ENCODE data around the gene IGSF8. TPM values are rescaled to one million over a fixed set of nuclear protein-coding genes. Genes with fewer than 3 reads are reported as not detected.

IGSF8 gene
- total and polyA plus RNA-seq, 2 of the 8 experiments (the other 6 are each of a cell fraction or from before 2014, with no cell fraction given) = 69.6 to 132 TPM

DNA sequence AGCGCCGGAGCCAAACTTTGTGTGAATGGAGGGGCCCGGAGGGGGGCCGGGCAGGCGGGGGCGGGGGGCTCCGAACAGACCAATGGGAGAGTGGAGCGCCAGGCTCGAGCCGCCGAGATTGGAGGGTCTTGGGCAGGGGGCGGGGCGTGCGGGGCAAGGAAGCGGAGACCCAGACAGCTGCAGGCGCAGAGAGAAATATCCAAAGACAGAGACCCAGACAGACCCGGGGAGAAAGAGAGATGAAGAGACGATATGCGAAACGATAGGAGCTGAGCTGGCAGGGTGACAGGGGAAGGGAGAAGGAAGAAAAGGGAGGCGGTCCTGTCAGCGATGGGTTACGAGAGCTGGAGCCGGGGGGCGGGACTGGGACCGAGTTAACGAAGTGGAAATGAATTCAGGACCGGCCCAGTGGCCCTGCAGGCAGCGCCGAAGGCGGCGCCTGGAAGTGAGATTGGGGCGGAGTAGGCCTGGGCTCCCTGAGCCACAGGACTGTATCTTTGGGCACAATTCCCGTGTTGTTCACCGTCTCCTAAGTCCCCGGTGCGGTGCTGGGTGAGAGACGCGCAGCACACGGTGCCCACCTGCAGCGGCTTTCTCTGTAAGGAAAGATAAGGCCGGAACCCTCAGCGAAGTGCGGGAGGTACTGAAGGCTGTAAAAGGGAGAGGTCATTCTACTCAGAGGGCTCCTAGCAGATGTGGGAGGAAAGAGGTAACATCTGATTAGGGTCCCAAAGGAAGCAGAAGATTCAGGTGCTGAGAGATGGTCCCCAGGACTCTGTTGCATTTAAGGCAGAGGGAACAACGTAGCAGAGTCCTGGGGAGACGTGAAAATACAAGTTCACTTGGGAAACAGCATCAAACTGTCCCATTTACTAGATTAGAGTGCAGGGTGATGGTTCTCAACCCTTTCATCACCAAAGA is 27.9 kb downstream of the IGSF8 start:
- ChIA-PET POLR2A (ENCODE audit: partially characterized antibody) (interaction anchor here (0.6 to 2.4 kb wide), 6 partner anchors 11 to 28 kb away, joined by 3 to 7 read pairs (median 4); partner anchors contain the start of gene KCNJ9), CTCF (ENCODE audit: partially characterized antibody) (interaction anchor here (46.4 to 50.1 kb wide), 2 partner anchors 4 to 13 kb away, joined by 1874 read pairs; partner anchors contain the start of genes IGSF8, KCNJ10 and KCNJ9)
- TF ChIP-seq SIN3A (conservative IDR thresholded peaks at IDR 0.05 in 1 of 2, IDR thresholded peaks at IDR 0.05 in 1 of 2; ENCODE audit: low read depth in 1 of 2, low read length in 2 of 2) (no peak), CTBP2 (IDR thresholded peaks at IDR 0.05; ENCODE audit: borderline replicate concordance, insufficient read depth, insufficient read length, low read length) (no peak), TCF12 (IDR thresholded peaks at IDR 0.05; ENCODE audit: low read depth, low read length) (no peak), BACH1 (IDR thresholded peaks at IDR 0.05; ENCODE audit: low read length) (no peak), FOSL1 (IDR thresholded peaks at IDR 0.05; ENCODE audit: insufficient read depth, low read depth, low read length) (no peak), EZH2 (IDR thresholded peaks at IDR 0.05; ENCODE audit: low read depth, low read length, severe bottlenecking) (peak; percentile 31), KDM4A (IDR thresholded peaks at IDR 0.05; ENCODE audit: low read depth, low read length, severe bottlenecking) (peak; percentile 70), HDAC2 (IDR thresholded peaks at IDR 0.05; ENCODE audit: borderline replicate concordance in 1 of 2, low read depth in 2 of 2, low read length in 2 of 2) (0 out of 4 replicates have a peak, but pooled peaks of 1 of the 2 experiments have one; percentile 69), ASH2L (IDR thresholded peaks at IDR 0.05; ENCODE audit: low read length) (peak; percentile 81), ZNF274 (IDR thresholded peaks at IDR 0.05; ENCODE audit: borderline replicate concordance, extremely low read depth, low read length) (no peak)

More for the DNA sequence above, 27.9 kb downstream of the IGSF8 start:
- Histone ChIP-seq H3K18ac (ENCODE audit: extremely low read depth, low read length) (no peak overlapping the region; the same call in 1 of the 2 replicates), H3K23ac (ENCODE audit: insufficient read length) (no peak overlapping the region), H2AK5ac (ENCODE audit: low read depth, low read length) (no peak overlapping the region), H3K79me2 (ENCODE audit: control insufficient read depth in 1 of 2, insufficient read depth in 2 of 2, low read length in 2 of 2) (no peaks in the 10 kb centered on the region), H2BK12ac (ENCODE audit: low read depth, low read length) (no peak overlapping the region), H2BK15ac (ENCODE audit: low read length) (no peak overlapping the region), H2BK5ac (ENCODE audit: low read depth, low read length) (no peak overlapping the region), H4K91ac (replicated peaks; ENCODE audit: insufficient read length, low read length) (no peak overlapping the region), H3K36me3 (ENCODE audit: control insufficient read depth in 2 of 4, insufficient read depth in 4 of 4, low read length in 3 of 4) (no peaks in the 10 kb centered on the region), H3K79me1 (ENCODE audit: low read depth, low read length) (no peaks in the 10 kb centered on the region), H3K27me3 (replicated peaks in 1 of 4; ENCODE audit: control insufficient read depth in 3 of 4, extremely low read depth in 1 of 4, insufficient read depth in 3 of 4, low read length in 3 of 4) (peaks cover 0 to 14% (median 11%) of the 10 kb centered on the region in 4 experiments; a peak in 6 of 7 replicates), H4K5ac (ENCODE audit: insufficient read length, low read depth, low read length) (no peak overlapping the region), H3K27ac (ENCODE audit: low read depth, low read length) (no peak overlapping the region), H2BK120ac (replicated peaks; ENCODE audit: low read depth, low read length) (no peak overlapping the region), H3K14ac (ENCODE audit: insufficient read length) (no peak overlapping the region), H3K9me3 (ENCODE audit: insufficient read depth in 2 of 2, low read depth in 1 of 2, low read length in 1 of 2) (no peaks in the 10 kb centered on the region), H2AFZ (ENCODE audit: low read length) (peak overlapping the region; percentile 86), H2BK20ac (ENCODE audit: low read length) (no peak overlapping the region), H3K56ac (replicated peaks; ENCODE audit: insufficient read length, low read depth, low read length) (no peak overlapping the region), H3K4me2 (ENCODE audit: insufficient read depth in 1 of 2, low read depth in 2 of 2, low read length in 2 of 2) (peak overlapping the region; percentile 90 to 93), H4K20me1 (replicated peaks in 1 of 2; ENCODE audit: control insufficient read depth in 1 of 2, insufficient read depth in 2 of 2, low read length in 2 of 2) (no peaks in the 10 kb centered on the region), H4K8ac (ENCODE audit: extremely low read depth, insufficient read depth, low read length) (peak overlapping the region; percentile 71; the same call in 1 of the 2 replicates), H3K4me1 (replicated peaks in 1 of 4; ENCODE audit: control insufficient read depth in 3 of 4, insufficient read depth in 4 of 4, low read length in 3 of 4) (peaks cover 0 to 12% (median 6%) of the 10 kb centered on the region in 4 experiments; a peak in 5 of 7 replicates), H3K9ac (replicated peaks in 1 of 4; ENCODE audit: extremely low read depth in 1 of 4, low read depth in 3 of 4, low read length in 3 of 4) (no peak overlapping the region; a peak in 1 of 7 replicates), H3K4me3 (ENCODE audit: extremely low read depth in 1 of 4, insufficient read depth in 2 of 4, low read depth in 3 of 4, low read length in 4 of 4) (peak overlapping the region; percentile 70 to 78 (median 70)), H3K23me2 (ENCODE audit: low read depth, low read length) (peaks cover 8% of the 10 kb centered on the region), H3K4ac (replicated peaks; ENCODE audit: insufficient read length, low read depth, low read length) (no peak overlapping the region)
- DNase-seq (ENCODE audit: low read depth in 1 of 2, low spot score in 2 of 2) (peak in 1 of 2 experiments; percentile 92), FAIRE-seq (no peak)
- 6% methylated on average over 24 of the region's 46 CpGs; no CpG with 5 or more reads in 1 of the 2 experiments for WGBS, 2 experiments (ENCODE audit: extremely low coverage in 1 of 2, insufficient coverage in 1 of 2, insufficient read length in 1 of 2, insufficient replicate concordance in 2 of 2, low coverage in 1 of 2, low lambda C conversion rate in 2 of 2, missing lambda C conversion rate in 1 of 2)

Measured in H1 (cell line).